Stimulated activated CD8-positive, alpha-beta memory T cell treated with anti-CD3 and anti-CD28 coated beads, Interleukin-15, amount 100 ng/mL, for 48 hours (primary cell): ENCODE results near the gene TTC28.
"Not testable (repeated sequence)": the region's sequence is repeated elsewhere in the genome, so short reads cannot be mapped to it uniquely, and the experiment has no call there.

ENCODE experiments used
- DNase-seq, 2 donors: peaks; one replicate each; pipeline ENCODE4 v3.0.0-alpha.2; 2020; ENCODE audit warnings: low read depth in 2 of 2

Gene TTC28

DNA sequence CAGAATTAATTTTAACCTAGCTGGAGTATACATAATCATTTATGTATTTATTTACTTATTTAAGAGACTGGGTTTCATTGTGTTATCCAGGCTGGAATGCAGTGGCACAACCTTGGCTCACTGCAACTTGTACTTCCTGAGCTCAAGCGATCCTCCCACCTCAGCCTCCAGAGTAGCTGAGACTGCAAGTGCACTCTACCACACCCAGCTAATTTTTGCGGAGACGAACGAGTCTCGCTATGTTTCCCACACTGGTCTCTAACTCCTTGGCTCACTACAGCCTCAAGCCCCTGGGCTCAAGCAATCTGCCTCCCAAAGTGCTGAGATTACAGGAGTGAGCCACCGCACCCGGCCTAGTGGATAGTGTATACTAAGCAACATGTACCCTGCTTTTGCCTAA is 1.5 kb downstream of the TTC28 start:
- not testable (repeated sequence) for DNase-seq

DNA sequence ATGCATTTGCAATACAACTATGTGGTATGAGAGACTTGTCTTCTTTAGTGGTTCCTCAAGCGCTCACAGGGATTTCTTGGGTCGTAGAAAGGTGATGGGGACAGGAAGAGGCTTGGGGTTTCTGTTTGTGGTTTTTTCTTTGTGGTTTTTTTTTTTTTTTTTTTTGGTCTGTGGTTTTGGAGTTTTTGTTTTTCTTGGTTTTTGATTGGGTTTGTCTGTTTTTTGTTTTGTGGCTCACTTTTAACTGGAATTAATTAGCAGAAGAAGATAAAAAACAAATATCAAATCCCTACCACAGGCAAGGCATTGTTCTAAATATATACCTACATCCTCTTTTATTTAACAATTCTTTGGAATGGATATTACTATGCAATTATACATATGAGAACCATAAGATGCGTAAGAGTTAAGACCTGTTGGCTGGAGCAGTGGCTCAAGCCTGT is 5.5 kb downstream of the TTC28 start:
- DNase-seq: no peak

DNA sequence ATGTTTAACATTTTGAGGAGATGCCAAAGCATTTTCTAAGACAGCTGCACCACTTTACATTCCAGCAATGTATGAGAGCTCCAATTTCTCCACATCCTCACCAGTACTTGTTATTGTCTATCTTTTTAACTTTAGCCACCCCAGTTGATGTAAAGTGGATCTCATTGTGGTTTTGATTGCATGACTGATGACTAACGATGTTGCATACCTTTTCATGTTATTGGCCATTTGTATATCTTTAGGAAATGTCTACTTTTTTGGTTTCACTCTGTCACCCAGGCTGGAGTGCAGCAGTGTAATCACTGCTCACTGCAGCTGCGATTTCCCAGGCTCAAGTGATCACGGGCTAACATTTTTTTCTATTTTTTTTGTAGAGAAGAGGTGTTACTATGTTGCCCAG is 8.9 kb downstream of the TTC28 start:
- DNase-seq: no peak

DNA sequence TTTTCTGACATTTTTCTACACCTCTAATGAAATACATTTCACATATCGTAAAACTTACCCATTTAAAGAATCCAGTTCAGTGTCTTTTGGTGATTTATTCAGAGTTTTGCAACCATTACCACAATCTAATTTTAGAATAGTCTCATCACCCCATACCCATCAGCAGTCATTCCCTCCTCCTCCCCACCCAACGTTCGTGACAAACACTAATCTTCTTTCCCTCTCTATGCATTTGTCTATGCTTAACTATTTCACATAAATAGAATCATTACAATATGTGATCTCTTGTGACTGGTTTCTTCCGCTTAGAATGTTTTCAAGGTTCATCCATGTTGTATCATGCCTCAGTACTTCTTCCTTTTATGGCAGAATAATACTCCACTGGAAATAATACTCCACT is 9.5 kb downstream of the TTC28 start:
- no peak for DNase-seq

DNA sequence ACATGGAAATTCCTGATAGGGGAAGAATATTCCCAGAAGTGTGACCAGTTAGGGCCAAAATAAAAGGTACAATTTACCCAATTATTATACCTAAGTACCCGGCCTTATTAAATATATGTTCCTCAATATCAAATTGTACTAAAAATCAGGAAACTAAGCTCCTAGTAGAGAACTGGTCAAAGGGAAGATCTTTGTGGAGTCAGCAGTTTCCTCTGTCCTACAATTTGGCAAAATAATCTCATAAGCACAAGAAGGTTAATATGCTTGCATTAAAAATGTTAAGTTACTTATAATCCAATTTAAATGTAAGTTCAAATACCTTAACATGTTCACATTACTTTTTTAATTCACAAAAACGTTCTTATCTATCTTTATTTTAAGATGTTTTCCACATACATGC is 10.3 kb downstream of the TTC28 start:
- no peak for DNase-seq

DNA sequence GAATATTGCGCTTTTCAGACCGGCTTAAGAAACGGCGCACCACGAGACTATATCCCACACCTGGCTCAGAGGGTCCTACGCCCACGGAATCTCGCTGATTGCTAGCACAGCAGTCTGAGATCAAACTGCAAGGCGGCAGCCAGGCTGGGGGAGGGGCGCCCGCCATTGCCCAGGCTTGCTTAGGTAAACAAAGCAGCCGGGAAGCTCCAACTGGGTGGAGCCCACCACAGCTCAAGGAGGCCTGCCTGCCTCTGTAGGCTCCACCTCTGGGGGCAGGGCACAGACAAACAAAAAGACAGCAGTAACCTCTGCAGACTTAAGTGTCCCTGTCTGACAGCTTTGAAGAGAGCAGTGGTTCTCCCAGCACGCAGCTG is 16.1 kb downstream of the TTC28 start:
- DNase-seq: not testable (repeated sequence)

DNA sequence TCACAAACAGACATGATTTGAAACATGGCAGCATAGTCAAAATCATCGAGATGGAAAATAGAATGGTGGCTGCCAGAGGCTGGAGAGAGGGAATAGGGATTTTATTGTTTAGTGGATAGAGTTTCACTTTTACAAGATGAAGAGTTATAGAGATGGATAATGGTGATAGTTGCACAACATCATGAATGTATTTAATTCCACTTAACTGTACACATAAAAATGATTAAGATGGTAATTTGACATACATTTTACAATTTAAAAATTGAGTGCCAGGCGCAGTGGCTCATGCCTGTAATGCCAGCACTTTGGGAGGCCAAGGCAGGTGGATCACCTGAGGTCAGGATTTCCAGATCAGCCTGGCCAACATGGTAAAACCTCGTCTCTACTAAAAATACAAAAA is 21.2 kb downstream of the TTC28 start:
- DNase-seq: no peak

DNA sequence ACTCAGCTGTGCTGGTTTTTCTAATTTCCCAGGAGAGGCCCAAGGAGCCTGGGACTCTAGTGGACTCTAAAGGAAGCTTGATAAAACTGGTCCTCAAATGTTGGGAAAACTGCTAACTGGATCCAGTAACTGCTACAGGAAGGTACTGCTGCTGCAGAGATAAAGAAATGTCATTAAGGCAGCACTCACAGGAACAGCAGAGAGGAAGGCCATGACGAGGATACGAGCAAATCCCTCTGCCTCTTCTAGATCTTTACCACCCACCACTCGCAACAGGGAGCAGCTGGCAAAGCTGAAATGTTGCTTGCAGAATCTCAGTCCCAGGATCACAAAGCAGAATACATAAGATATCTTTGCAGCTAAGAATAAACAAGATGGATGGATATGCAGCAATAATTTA is 23.5 kb downstream of the TTC28 start:
- DNase-seq: no peak

DNA sequence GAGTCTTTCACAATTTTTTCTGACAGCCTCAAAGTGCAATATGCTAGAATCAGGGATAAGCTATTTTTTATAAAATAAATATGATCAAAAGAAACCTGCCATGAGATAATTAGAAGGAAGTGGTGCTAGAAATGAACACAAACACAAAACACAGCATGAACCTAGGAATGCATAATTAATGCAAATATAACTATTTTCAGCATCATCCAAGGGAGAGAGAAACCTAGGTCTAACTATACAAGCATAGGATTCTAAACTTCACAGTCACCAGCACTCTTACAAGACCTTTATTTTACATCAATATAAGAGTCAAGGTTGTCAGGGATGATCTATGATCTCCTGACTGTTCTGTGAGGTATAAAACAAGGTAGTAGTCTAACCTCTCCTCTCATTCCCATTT is 29.2 kb downstream of the TTC28 start:
- DNase-seq: no peak

DNA sequence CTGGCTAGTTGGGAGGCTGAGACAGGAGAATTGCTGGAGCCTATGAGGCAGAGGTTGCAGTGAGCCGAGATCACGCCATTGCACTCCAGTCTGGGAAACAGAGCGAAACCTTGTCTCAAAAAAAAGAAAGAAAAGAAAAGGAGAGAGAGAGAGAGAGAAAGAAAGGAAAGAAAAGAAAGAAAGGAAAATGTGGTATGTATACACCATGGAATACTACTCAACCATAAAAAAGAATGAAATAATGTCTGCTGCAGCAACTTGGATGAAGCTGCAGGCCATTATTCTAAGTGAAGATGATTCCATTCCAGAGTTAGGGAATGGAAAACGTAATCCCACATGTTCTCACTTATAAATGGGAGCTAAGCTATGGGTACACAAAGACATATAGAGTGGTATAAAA is 30.8 kb downstream of the TTC28 start:
- DNase-seq: no peak

DNA sequence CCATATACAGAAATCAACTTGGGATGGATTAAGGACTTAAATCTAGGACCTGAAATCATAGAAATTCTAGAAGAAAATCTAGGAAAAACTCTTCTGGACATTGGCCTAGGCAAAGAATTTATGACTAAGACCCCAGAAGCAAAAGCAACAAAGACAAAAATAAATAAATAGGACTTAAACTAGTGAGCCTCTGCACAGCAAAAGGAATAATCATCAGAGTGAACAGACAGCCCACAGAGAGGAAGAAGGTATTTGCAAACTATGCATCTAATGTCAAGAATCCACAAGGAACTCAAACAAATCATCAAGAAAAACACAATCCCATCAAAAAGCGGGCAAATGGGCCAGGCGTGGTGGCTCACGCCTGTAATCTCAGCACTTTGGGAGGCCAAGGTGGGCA is 32.4 kb downstream of the TTC28 start:
- no peak for DNase-seq

DNA sequence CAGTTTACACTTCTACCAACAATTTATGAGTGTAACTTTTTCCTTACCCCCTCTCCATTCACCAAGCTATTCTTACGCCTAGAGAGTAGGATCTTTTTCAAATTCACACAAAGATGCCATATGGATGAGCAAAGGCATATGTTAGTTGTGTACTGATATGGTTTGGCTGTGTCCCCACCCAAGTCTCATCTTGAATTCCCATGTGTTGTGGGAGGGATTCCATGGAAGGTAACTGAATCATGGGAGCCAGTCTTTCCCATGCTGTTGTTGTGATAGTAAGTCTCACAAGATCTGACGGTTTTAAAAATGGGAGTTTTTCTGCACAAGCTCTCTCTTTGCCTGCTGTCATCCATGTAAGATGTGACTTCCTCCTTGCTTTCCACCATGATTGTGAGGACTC is 40.3 kb downstream of the TTC28 start:
- DNase-seq: no peak

DNA sequence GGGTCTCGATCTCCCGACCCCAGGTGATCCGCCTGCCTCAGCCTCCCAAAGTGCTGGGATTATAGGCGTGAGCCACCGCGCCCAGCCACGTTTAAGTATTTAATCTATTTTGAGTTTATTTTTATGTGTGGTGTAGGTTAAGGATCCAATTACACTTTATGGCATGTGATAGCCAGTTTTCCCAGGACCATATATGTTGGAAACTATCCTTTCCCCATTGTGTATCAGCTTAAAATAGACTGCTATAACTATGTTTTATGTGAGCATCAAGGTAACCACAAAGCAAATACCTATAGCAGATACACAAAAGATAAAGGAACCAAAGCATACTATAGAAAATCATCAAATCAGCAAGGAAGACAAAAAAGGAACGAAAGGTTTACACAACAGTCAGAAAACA is 42.4 kb downstream of the TTC28 start:
- no peak for DNase-seq

DNA sequence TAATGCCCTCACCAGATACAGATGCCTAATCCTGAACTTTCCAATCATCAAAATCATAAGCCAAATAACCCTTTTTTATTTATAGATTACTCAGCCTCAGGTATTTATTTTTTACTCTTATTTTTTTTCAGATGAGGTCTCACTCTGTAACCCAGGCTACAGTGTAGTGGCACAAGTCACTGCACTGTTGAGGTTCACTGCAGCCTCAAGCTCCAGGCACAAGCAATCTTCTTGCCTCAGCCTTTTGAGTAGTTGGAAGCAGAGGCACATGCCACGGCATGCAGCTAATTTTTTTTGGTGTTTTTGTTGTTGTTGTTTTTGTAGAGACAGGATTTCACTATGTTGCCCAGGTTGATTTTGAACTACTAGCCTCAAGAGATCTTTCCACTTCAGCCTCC is 49.5 kb downstream of the TTC28 start:
- DNase-seq: no peak

DNA sequence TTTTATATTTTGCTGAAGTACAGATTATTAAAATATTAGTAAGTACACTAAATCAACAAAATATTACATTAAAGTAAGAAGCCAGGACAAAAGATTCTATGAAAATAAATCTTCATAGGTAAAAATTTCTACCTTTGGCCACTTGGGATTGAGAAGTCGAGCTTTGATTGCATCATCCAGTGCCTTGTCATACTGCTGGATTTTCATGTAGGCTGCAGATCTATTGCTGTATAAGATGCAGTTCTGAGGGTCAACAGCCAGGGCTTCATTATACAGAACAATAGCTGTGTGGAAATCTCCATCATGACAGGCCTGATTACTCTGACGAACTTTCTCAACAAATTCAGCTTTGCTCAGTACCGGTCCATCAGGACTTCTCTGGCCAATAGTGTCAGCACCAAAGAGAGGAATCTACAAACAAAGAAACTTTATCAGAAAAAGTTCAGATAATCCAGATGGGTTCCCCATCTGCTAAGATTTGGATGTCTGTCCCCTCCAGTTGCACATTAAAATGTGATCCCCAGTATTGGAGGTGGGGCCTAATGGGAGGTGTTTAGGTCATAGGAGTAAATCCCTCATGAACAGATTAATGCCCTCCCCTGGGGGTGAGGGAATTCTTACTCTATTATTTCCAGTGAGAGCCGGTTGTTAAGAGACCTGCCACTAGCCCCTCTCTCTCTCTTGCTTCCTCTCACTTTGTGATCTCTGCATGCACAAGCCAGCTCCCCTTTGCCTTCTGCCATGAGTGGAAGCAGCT is 50.0 kb downstream of the TTC28 start:
- no peak for DNase-seq

DNA sequence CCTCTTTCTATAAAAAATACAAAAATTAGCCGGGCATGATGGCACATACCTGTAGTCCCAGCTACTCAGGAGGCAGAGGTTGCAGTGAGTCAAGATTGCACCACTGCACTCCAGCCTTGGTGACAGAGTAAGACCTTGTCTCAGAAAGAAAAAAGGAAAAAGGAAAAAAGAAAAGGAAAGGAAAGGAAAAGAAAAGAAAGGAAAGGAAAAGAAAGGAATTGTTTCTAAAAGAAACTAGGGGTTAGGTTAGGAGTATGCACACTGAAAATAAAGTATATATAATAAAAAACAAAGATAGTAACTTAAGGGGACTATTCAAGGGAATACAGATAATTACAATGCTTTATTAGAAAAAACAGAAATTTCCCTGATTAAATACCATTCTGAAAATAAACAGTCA is 50.9 kb downstream of the TTC28 start:
- DNase-seq: no peak

DNA sequence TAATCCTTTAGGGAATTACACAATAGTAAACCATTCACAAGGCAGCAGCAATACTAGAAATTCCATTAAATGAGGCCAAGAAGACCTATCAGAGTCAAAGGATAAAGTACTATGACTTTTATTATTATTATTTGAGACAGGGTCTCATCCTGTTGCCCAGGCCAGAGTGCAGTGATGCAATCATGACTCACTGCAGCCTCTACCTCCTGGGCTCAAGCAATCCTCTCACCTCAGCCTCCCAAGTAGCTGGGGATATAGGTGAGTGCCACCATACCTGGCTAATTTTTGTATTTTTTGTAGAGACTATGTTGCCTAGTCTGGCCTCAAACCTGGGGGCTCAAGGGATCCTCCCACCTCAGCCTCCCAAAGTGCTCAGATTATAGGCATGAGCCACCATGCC is 51.8 kb downstream of the TTC28 start:
- DNase-seq: no peak

DNA sequence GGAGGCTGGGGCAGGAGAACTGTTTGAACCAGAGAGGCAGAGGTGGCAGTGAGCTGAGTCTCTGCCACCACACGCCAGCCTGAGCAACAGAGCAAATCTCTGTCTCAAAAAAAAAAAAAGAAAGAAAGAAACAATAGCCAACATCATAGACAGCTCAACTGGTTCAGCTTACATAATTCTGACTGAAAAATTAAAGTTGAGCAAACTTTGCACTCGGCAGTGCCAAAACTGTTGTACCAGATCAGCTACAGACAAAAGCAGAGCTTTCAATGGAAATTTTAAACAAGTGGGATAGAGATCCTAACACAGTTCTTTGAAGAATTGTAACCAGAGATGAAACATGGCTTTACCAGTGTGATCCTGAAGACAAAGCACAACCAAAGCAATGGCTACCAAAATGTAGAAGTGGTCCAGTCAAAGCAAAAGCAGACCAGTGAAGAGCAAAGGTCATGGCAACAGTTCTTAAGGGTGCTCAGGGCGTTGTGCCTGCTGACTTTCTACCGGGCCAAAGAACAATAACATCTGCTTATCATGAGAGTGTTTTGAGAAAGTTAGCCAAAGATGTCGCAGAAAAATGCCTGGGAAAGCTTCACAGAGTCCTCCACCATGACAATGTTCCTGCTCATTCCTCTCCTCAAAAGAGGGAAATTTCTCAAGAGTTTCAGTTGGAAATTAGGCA is 59.3 kb downstream of the TTC28 start:
- no peak for DNase-seq

DNA sequence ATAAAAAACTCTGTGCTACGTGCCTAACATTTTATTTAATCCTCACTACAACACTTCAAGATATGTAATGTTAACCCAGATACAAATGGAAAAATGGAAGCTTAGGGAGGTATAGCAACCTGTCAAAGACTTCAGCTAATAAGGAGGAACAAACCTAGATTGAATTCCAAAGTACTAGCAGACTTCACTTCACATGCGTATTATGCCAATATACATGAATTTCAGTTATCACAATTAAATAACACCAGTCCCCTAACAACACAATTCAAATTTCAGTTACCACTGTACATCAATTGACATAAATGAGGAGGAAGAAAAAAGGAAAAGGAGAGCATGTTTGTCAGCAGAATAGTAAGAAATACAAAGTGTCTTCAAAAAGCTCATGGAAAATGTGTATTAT is 60.4 kb downstream of the TTC28 start:
- no peak for DNase-seq

DNA sequence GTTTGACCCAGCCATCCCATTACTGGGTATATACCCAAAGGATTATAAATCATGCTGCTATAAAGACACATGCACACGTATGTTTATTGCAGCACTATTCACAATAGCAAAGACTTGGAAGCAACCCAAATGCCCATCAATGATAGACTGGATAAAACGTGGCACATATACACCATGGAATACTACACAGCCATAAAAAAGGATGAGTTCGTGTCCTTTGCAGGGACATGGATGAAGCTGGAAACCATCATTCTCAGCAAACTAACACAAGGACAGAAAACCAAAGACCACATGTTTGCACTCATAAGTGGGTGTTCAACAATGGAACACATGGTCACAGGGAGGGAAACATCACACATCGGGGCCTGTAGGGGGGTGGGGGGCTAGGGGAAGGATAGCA is 64.2 kb downstream of the TTC28 start:
- DNase-seq: not testable (repeated sequence)

DNA sequence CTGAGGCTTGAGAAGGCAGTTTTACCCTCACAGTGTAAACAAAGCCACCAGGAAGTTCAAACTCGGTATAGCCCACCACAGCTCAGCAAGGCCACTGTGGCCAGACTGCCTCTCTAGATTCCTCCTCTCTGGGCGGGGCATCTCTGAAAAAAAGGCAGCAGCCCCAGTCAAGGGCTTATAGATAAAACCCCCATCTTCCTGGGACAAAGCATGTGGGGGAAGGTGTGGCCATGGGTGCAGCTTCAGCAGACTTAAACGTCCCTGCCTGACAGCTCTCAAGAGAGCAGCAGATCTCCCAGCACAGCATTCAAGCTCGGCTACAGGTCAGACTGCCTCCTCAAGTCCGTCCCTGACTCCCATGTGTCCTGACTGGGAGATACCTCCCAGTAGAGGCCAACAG is 69.7 kb downstream of the TTC28 start:
- no peak for DNase-seq

DNA sequence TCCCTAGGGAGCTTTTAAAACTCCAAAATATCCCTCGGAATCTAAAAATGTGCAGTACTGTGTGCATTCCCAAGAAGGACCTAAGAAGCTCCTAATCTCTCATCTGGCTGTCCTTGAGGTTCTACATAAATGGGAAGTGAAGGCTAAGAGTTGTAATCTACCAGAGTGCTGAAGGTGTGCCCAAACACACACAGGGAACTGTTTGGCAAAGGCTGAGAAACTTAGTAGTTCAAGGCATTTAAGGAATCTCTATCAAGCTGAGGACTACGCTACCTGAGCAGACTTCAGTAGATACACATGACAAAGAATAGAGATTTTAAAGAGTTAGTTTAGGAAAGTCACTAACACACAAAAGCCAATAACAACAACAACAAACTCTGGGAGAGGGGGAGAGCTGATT is 71.1 kb downstream of the TTC28 start:
- DNase-seq: no peak

DNA sequence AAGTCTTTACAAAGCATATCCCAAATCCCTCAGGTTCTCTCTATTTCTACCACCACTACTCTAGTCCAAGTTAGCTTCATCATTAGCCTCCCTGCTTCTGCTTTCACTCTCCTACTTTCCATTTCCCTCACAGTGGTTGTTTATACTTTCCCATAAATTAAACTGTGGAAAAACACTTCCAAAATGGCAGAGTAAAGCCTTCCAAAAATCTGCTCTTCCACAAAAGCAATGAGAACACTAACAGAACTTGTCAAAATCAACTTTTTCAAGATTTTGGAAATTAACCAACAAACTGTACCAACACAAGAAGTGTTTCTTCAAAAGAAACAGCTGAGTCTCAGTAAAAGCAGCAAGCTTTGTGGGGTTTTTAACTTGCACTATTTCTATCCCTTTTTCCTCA is 71.8 kb downstream of the TTC28 start:
- DNase-seq: no peak
